ENCODE data around the gene CCDC167. TPM values are rescaled to one million over a fixed set of nuclear protein-coding genes. Genes with fewer than 3 reads are reported as not detected.

CCDC167 gene
- total RNA-seq, 1 experiment from 2014 or later: 31.9 TPM

DNA sequence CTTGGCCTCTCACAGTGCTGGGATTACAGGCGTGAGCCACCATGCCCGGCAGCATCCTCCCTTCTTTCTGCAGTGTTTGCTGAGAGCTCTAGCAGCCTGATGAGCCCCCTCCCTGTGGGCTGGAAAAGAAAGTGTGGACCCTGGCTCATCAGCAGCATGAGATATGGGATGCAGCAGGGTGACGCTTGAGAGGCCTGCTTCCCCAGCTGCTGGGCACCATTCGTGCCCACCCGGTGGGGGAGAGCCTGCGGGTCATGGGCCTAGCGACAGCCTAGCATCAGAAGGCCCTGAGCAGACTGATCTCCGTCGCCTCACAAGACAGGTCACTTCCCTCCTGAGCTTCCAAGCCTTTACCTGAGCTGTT is 16.0 kb upstream of the CCDC167 start:
- Histone ChIP-seq H3K79me2 (ENCODE audit: insufficient read depth, low read length) (no peaks in the 10 kb centered on the region), H3T11ph (ENCODE audit: low read length) (no peak overlapping the region), H2BK12ac (ENCODE audit: insufficient read length, low read depth, low read length) (no peak overlapping the region), H3K14ac (ENCODE audit: insufficient read depth, low read length) (no peak overlapping the region), H3K23ac (ENCODE audit: insufficient read length, low read depth, low read length) (no peak overlapping the region), H3K9ac (ENCODE audit: extremely low read depth, insufficient read length, low read length) (no peak overlapping the region), H3K56ac (ENCODE audit: insufficient read length, low read depth, low read length) (no peak overlapping the region), H3K18ac (ENCODE audit: insufficient read length, low read depth, low read length) (no peak overlapping the region), H3K9me3 (ENCODE audit: control insufficient read depth, low read depth, low read length) (no peaks in the 10 kb centered on the region), H3K4me2 (ENCODE audit: insufficient read depth, insufficient read length, low read length) (no peak overlapping the region), H4K91ac (ENCODE audit: insufficient read length, low read depth, low read length) (no peak overlapping the region), H2BK20ac (ENCODE audit: low read depth, low read length, poor library complexity, severe bottlenecking) (no peak overlapping the region), H3K27ac (ENCODE audit: insufficient read length, low read depth, low read length) (no peak overlapping the region), H4K20me1 (ENCODE audit: control insufficient read depth, insufficient read depth, insufficient read length) (no peaks in the 10 kb centered on the region), H3K79me1 (ENCODE audit: insufficient read depth, low read depth, low read length, poor library complexity, severe bottlenecking) (no peaks in the 10 kb centered on the region), H2AK5ac (ENCODE audit: insufficient read length, low read length) (no peak overlapping the region), H4K8ac (replicated peaks; ENCODE audit: insufficient read length, low read depth, low read length) (no peak overlapping the region), H2BK120ac (ENCODE audit: low read depth, low read length, poor library complexity, severe bottlenecking) (no peak overlapping the region), H2AFZ (ENCODE audit: low read length) (no peak overlapping the region), H3K4me1 (ENCODE audit: insufficient read depth, low read length) (peaks cover 10% of the 10 kb centered on the region; the same call in 1 of the 2 replicates), H2BK15ac (ENCODE audit: low read depth, low read length) (no peak overlapping the region), H3K27me3 (ENCODE audit: insufficient read depth, low read length) (peaks cover 6% of the 10 kb centered on the region; the same call in 1 of the 2 replicates), H4K5ac (ENCODE audit: insufficient read length, low read depth, low read length) (no peak overlapping the region), H2BK5ac (ENCODE audit: insufficient read length, low read length) (no peak overlapping the region), H3K23me2 (ENCODE audit: insufficient read length, low read depth, low read length, poor library complexity, severe bottlenecking) (peaks cover 9% of the 10 kb centered on the region), H3K4ac (ENCODE audit: low read depth, low read length) (no peak overlapping the region)
- H3K9me3 Mint-ChIP-seq: no peaks in the 10 kb centered on the region; a peak in 2 of 5 replicates
- WGBS (ENCODE audit: extremely low coverage, insufficient read length, low lambda C conversion rate): no CpG with 5 or more reads among the region's 9 CpGs
- H3K27me3 Mint-ChIP-seq (ENCODE audit: low read depth): peaks cover 52% of the 10 kb centered on the region
- TF ChIP-seq, protein P1, sequence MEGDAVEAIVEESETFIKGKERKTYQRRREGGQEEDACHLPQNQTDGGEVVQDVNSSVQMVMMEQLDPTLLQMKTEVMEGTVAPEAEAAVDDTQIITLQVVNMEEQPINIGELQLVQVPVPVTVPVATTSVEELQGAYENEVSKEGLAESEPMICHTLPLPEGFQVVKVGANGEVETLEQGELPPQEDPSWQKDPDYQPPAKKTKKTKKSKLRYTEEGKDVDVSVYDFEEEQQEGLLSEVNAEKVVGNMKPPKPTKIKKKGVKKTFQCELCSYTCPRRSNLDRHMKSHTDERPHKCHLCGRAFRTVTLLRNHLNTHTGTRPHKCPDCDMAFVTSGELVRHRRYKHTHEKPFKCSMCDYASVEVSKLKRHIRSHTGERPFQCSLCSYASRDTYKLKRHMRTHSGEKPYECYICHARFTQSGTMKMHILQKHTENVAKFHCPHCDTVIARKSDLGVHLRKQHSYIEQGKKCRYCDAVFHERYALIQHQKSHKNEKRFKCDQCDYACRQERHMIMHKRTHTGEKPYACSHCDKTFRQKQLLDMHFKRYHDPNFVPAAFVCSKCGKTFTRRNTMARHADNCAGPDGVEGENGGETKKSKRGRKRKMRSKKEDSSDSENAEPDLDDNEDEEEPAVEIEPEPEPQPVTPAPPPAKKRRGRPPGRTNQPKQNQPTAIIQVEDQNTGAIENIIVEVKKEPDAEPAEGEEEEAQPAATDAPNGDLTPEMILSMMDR (conservative IDR thresholded peaks at IDR 0.05): no peak
- H3K4me3 Mint-ChIP-seq: peak overlapping the region in 1 of 2 experiments; percentile 60; a peak in 1 of 5 replicates
- no peak for DNase-seq
- H3K4me1 Mint-ChIP-seq: peaks cover 56 to 69% of the 10 kb centered on the region in 2 experiments
- H3K27ac Mint-ChIP-seq: peak overlapping the region in 2 of 3 experiments; percentile 58 to 85; a peak in 3 of 7 replicates
- no peaks in the 10 kb centered on the region; a peak in 1 of 7 replicates for H3K36me3 Mint-ChIP-seq (ENCODE audit: insufficient read depth in 1 of 3, low read depth in 3 of 3)
